NCI-H146 (cell line): Measurements from ENCODE around the gene BLOC1S2.
"Not testable (repeated sequence)": the region's sequence is repeated elsewhere in the genome, so short reads cannot be mapped to it uniquely, and the experiment has no call there.

Experiments
- DNase-seq: peaks from one replicate; lab custom pipeline; 2025; lab: John Stamatoyannopoulos, UW

The BLOC1S2 gene

GRCh38 chr10:100291356-100291755 is 4.9 kb upstream of the BLOC1S2 start:
- DNase-seq, result no peak

DNA sequence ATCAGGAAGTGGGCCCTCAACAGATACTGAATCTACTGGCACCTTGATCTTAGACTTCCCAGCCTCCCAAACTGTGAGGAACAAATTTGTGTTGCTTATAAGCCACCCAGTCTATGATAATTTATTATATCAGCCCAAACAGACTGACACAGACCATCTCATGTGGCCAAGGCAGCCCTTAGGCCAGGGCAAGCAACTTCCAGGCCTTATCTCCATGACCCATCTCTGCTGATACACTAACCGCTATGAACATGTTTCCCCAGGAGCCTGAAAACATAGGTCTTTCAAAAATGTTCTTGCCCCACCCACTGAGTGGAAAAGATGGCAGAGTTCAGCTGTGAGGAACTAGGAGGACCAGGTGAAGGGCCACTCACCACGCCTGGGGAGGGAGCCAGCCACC is 3.2 kb upstream of the BLOC1S2 start:
- DNase-seq, result no peak

DNA sequence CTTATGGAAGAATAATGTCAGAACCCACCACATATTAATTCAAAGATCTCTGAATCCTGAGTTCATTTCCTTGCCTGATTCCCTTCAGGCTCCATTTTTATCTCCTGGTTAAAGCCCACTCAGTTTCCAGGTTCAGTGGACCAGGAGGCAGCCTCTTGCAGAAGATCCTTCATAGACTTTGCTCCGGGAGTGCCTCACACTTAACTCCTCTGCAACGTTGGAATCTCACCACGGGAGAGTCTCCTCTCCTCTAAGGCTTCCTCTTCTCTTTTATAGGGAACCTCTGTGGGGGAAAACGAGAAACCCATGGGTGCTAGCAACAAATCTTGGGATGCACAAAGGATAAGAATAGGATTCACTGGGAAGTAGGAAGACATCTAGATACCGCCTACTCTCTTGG is 1.7 kb upstream of the BLOC1S2 start:
- DNase-seq, result no peak

GRCh38 chr10:100287756-100288155 is 1.3 kb upstream of the BLOC1S2 start:
- DNase-seq, result no peak

DNA sequence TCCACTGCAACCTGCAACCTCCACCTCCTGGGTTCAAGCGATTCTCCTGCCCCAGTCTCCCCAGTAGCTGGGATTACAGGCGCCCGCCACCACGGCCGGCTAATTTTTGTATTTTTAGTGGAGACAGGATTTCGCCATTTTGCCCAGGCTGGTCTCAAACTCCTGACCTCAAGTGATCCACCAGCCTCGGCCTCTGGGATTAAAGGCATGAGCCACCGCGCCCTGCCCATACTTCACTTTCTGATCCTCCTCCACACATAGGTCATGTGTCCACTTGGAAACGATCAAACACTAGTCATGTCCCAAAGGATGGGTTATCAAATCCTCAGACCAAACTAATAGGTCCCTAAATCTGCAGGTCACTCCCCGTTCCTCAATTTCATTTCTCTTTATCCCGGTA is 1.2 kb downstream of the BLOC1S2 start:
- not testable (repeated sequence) for DNase-seq

GRCh38 chr10:100282907-100283306 is 3.6 kb downstream of the BLOC1S2 start:
- DNase-seq, result no peak

DNA sequence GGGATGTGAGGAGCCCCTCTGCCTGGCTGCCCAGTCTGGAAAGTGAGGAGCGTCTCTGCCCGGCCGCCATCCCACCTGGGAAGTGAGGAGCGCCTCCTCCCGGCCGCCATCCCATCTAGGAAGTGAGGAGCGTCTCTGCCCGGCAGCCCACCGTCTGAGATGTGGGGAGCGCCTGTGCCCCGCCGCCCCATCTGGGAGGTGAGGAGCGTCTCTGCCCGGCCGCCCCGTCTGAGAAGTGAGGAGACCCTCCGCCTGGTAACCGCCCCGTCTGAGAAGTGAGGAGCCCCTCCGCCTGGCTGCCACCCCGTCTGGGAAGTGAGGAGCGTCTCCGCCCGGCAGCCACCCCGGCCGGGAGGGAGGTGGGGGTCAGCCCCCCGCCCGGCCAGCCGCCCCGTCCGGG is 9.5 kb downstream of the BLOC1S2 start:
- DNase-seq, result not testable (repeated sequence)

- peak; percentile 87 for DNase-seq
Observed at GRCh38 chr10:100267239-100268104, 19.0 kb downstream of the BLOC1S2 start, which contains the start of gene CWF19L1. Gene CWF19L1 (minus strand): TSS chr10:100267638. CDS start chr10:100267593, 45 bp downstream.

DNA sequence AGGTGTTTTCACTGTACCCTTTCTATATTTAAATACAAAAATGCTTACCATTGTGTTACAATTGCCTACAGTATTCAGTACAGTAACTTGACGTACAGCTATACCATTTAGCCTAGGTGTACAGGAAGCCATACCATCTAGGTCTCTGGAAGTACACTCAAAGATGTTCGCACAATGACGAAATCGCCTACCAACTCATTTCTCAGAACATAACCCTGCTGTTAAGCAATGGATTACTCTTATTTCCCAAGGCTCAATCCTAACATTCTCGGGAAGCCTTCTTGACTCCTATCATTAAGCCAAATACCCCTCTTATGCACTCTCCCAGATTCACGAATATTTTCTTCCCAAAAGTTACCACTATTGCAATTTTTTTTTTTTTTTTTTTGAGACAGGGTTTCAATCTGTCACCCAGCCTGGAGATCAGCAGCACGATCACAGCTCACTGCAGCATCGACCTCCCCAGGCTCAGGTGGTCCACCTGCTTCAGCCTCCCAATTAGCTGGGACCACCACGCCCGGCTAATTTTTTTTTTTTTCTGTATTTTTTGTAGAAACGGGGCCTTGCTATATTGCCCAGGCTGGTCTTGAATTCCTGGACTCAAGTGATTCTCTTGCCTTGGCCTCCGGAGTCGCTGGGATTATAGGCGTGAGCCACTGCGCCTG is 20.5 kb downstream of the BLOC1S2 start:
- DNase-seq, result no peak

GRCh38 chr10:100254191-100254590 is 32.3 kb downstream of the BLOC1S2 start:
- no peak for DNase-seq

DNA sequence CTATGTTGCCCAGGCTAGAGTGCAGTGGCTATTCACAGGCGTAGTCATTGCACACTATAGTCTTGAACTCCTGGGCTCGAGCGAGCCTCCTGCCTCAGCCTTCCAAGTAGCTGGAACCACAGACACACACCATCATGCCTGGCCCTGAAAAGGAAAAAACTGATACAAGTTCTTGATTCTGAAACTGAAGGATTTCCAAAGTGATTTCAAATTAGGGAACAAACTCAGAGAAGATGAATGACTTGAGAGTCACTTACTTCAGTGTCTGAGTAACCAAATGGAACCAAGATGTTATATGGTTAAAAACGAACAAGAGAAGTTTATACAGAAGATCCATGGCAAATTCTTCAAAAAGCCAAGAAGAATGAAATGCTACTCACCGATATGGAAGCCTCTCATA is 33.4 kb downstream of the BLOC1S2 start:
- DNase-seq, result no peak

DNA sequence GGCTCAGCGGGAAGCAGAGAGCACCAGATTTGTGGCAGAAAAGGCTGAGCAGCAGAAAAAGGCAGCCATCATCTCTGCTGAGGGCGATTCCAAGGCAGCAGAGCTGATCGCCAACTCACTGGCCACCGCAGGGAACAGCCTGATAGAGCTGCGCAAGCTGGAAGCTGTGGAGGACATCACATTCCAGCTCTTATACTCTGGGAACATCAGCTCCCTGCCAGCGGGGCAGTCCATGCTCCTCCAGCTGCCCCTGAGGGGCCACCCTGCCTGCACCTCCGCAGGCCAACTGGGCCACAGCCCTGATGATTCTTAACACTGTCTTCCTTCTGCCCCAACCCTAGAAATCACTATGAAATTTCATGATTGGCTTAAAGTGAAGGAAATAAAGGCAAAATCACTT is 37.7 kb downstream of the BLOC1S2 start:
- DNase-seq, result no peak

- no peak for DNase-seq
Observed at GRCh38 chr10:100245484-100246220, 40.8 kb downstream of the BLOC1S2 start.

DNA sequence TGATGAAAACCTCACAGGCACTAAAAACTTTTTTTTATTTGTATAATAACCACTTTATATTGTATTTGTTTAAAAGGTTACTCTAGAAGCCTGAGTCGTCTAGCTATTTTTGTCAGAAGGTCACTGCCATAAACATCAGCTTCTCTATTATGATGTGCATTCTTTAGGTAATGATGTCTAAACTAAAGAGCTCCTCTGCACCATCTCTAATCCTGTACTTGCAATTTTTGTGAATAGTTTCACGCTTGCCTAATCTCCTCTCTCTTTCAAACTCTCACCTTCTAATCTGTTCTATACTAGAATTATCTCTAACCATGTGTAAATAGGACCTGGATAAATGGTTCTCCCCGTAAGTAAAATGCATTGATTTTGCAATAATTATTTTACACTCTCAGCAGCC is 46.6 kb downstream of the BLOC1S2 start:
- DNase-seq, result no peak

GRCh38 chr10:100238429-100238828 is 48.1 kb downstream of the BLOC1S2 start:
- DNase-seq, result no peak

DNA sequence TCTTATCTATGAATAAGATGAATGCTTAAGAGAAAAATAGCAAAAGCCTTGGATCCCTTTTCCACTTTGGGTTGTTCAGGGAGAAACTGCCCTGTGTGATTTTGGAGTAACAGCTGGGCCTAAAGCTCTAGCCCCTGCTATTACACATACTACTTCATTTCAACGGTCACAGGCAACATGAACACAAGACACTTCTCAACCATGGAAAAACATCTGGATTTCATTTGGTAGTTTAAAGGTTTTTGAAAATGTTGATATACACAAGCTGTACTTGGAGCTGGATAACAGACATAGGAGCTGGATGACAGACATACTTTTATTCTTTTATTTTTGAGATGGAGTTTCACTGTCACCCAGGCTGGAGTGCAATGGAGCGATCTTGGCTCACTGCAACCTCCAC is 54.4 kb downstream of the BLOC1S2 start:
- no peak for DNase-seq

GRCh38 chr10:100229819-100230422 is 56.6 kb downstream of the BLOC1S2 start:
- no peak for DNase-seq

GRCh38 chr10:100223879-100224278 is 62.6 kb downstream of the BLOC1S2 start:
- no peak for DNase-seq
